ENCODE measurements around the gene METTL26. TPM values are rescaled to one million over a fixed set of nuclear protein-coding genes. Genes with fewer than 3 reads are reported as not detected.

The METTL26 gene
- total RNA-seq, 1 donor from 2014 or later = 46.0 TPM

DNA sequence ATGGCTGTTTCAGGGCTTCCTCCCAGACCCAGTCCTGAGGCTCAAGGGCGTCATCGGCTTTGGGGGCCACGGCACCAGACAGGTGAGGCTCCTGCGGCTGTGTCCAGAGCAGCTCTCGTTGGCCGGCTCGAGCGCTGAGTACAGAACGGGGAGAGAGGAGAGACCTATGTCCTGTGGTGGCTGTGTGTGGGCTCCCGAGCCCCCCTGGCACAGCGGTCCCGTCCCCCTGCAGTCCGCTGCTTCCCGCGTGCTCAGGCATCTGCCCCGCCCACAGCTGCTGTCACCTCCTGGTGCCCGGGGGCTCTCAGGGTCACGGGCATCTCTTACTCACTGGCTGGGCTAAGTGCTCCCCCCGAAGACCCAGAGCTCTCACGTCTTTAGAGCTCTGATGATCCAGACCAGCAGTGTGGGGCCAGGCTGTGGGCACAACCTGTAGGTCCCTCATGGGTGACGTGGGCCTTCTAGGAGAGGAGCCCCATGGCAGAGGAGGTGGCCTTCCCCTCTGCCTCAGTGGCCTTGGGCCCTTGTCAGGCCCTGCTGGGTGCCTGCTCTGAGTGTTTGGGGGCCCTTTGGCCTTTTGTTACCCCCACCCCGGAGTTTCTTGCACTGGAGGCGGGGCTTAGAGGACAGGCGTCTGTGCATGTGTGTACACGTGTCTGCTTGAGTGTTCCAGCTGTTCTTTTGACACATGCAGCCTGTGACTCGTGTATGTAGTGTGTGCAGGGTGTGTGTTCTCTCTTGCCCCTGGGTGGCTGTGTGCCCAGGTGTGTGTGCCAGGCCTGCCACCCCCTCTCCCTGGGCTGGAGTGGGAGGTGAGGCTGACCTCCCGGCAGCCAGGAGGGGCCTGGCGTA lies 16.6 kb upstream of the METTL26 start:
- no peak overlapping the region for H3K4me3 ChIP-seq
- Mint-ChIP-seq H3K27me3 (ENCODE audit: insufficient read depth, low read depth) (no peaks in the 10 kb centered on the region), H3K4me1 (peaks cover 3% of the 10 kb centered on the region), H3K4me3 (peak overlapping the region; percentile 35), H3K27ac (no peak overlapping the region), H3K9me3 (no peaks in the 10 kb centered on the region), H3K36me3 (no peaks in the 10 kb centered on the region)
- no peak overlapping the region for H2AFZ ChIP-seq (replicated peaks)
- peaks cover 5% of the 10 kb centered on the region for H3K4me1 ChIP-seq
- DNase-seq (ENCODE audit: low spot score) = no peak
- H3K27ac ChIP-seq = no peak overlapping the region
- H3K27me3 ChIP-seq = no peaks in the 10 kb centered on the region
- H3K9ac ChIP-seq = no peak overlapping the region
- H3K9me3 ChIP-seq (ENCODE audit: low read depth) = no peaks in the 10 kb centered on the region
- no peaks in the 10 kb centered on the region for H3K79me2 ChIP-seq (ENCODE audit: low read depth)
- H3K4me2 ChIP-seq = no peak overlapping the region
- no peaks in the 10 kb centered on the region for H3K36me3 ChIP-seq
- H3F3A ChIP-seq (ENCODE audit: low read depth) = peaks cover 9% of the 10 kb centered on the region
- H4K20me1 ChIP-seq (ENCODE audit: low read depth) = peaks cover 5% of the 10 kb centered on the region
- TF ChIP-seq EZH2 (IDR thresholded peaks at IDR 0.05) (no peak), EZH2phosphoT487 (IDR thresholded peaks at IDR 0.05) (no peak)
- TF ChIP-seq, protein P1, sequence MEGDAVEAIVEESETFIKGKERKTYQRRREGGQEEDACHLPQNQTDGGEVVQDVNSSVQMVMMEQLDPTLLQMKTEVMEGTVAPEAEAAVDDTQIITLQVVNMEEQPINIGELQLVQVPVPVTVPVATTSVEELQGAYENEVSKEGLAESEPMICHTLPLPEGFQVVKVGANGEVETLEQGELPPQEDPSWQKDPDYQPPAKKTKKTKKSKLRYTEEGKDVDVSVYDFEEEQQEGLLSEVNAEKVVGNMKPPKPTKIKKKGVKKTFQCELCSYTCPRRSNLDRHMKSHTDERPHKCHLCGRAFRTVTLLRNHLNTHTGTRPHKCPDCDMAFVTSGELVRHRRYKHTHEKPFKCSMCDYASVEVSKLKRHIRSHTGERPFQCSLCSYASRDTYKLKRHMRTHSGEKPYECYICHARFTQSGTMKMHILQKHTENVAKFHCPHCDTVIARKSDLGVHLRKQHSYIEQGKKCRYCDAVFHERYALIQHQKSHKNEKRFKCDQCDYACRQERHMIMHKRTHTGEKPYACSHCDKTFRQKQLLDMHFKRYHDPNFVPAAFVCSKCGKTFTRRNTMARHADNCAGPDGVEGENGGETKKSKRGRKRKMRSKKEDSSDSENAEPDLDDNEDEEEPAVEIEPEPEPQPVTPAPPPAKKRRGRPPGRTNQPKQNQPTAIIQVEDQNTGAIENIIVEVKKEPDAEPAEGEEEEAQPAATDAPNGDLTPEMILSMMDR (IDR thresholded peaks at IDR 0.05) = no peak

DNA sequence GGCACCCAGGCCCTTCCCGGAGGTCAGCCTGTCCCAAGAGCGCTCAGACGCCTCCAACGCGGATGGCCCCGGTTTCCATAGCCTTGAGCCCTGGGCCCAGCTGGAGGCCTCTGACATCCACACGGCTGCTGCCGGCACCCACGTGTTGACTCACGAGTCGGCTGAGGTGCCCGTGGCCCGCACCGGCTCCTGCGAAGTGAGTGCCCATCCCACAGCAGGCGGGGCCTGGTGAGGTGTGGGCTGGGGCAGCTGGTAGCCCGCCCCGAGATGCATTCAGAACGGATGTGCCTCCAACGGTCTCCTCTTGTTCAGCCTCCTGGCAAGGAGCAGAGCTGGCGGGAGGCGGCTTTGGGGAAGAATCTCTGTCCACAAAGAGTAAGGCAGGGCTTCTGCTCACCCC lies 15.7 kb upstream of the METTL26 start:
- no peak for DNase-seq (ENCODE audit: low spot score)

GRCh38 chr16:649631-650030 lies 13.5 kb upstream of the METTL26 start:
- Mint-ChIP-seq H3K9me3 (no peaks in the 10 kb centered on the region), H3K36me3 (no peaks in the 10 kb centered on the region), H3K27ac (no peak overlapping the region), H3K4me3 (peak overlapping the region; percentile 83), H3K27me3 (ENCODE audit: insufficient read depth, low read depth) (no peaks in the 10 kb centered on the region), H3K4me1 (peaks cover 6% of the 10 kb centered on the region)
- TF ChIP-seq EZH2phosphoT487 (IDR thresholded peaks at IDR 0.05) = no peak
- TF ChIP-seq EZH2 (IDR thresholded peaks at IDR 0.05) = no peak
- TF ChIP-seq, protein P1 (IDR thresholded peaks at IDR 0.05) = no peak
- peak overlapping the region; percentile 81 for H3K4me3 ChIP-seq
- H2AFZ ChIP-seq (replicated peaks) = peak overlapping the region; percentile 16
- no peak overlapping the region for H3K27ac ChIP-seq
- H3K79me2 ChIP-seq (ENCODE audit: low read depth) = no peaks in the 10 kb centered on the region
- H3K27me3 ChIP-seq = no peaks in the 10 kb centered on the region
- no peak for DNase-seq (ENCODE audit: low spot score)
- no peaks in the 10 kb centered on the region for H3K9me3 ChIP-seq (ENCODE audit: low read depth)
- H3K9ac ChIP-seq = peak overlapping the region; percentile 48
- peaks cover 5% of the 10 kb centered on the region for H3K4me1 ChIP-seq
- H3F3A ChIP-seq (ENCODE audit: low read depth) = peaks cover 9% of the 10 kb centered on the region
- peaks cover 8% of the 10 kb centered on the region for H4K20me1 ChIP-seq (ENCODE audit: low read depth)
- no peaks in the 10 kb centered on the region for H3K36me3 ChIP-seq
- peak overlapping the region; percentile 92 for H3K4me2 ChIP-seq

More for the DNA sequence above, 15.7 kb upstream of the METTL26 start:
- Mint-ChIP-seq H3K4me3 (peak overlapping the region; percentile 27), H3K4me1 (peaks cover 3% of the 10 kb centered on the region), H3K9me3 (no peaks in the 10 kb centered on the region), H3K36me3 (no peaks in the 10 kb centered on the region), H3K27me3 (ENCODE audit: insufficient read depth, low read depth) (no peaks in the 10 kb centered on the region), H3K27ac (no peak overlapping the region)
- Histone ChIP-seq H2AFZ (replicated peaks) (no peak overlapping the region), H4K20me1 (ENCODE audit: low read depth) (peaks cover 8% of the 10 kb centered on the region), H3K36me3 (no peaks in the 10 kb centered on the region), H3K79me2 (ENCODE audit: low read depth) (no peaks in the 10 kb centered on the region), H3K27ac (no peak overlapping the region), H3F3A (ENCODE audit: low read depth) (peaks cover 9% of the 10 kb centered on the region), H3K4me2 (no peak overlapping the region), H3K4me1 (peaks cover 5% of the 10 kb centered on the region), H3K27me3 (no peaks in the 10 kb centered on the region), H3K4me3 (no peak overlapping the region), H3K9me3 (ENCODE audit: low read depth) (no peaks in the 10 kb centered on the region), H3K9ac (no peak overlapping the region)
- TF ChIP-seq, protein P1 (IDR thresholded peaks at IDR 0.05) = no peak
- no peak for TF ChIP-seq EZH2 (IDR thresholded peaks at IDR 0.05)
- no peak for TF ChIP-seq EZH2phosphoT487 (IDR thresholded peaks at IDR 0.05)
